Colonic mucosa (tissue), 4 donors: Measurements from ENCODE around the gene TBC1D2. TPM values are rescaled to one million over a fixed set of nuclear protein-coding genes. Genes with fewer than 3 reads are reported as not detected.

ENCODE experiments used
- DNase-seq: peaks from one replicate; pipeline ENCODE4 v3.0.0-alpha.2; 2020
- H3K27ac ChIP-seq: fragments of 200-600 bp; one replicate; pipeline ENCODE4 v1.8.0; 2021
- H3K27me3 ChIP-seq: fragments of 200-600 bp; one replicate; pipeline ENCODE4 v1.8.0; 2021
- H3K36me3 ChIP-seq: fragments of 200-600 bp; one replicate; pipeline ENCODE4 v1.8.0; 2021
- H3K4me1 ChIP-seq: fragments of 200-600 bp; one replicate; pipeline ENCODE4 v1.8.0; 2021; ENCODE audit warnings: mild to moderate bottlenecking
- H3K4me3 ChIP-seq: fragments of 200-600 bp; one replicate; pipeline ENCODE4 v1.8.0; 2021
- H3K9ac ChIP-seq, 2 donors: one replicate each; pipeline ENCODE4 v1.7.0; 2013; ENCODE audit warnings: control low read depth in 2 of 2, low read depth in 2 of 2, low read length in 2 of 2
- H3K9me3 ChIP-seq: fragments of 200-600 bp; one replicate; pipeline ENCODE4 v1.8.0; 2021
- intact Hi-C: fragments of 100-400 bp; cut with DNase I; formaldehyde crosslinking; loops from one replicate; pipeline ENCODE4 v1.14.1; 2022
- total RNA-seq, 2 donors: library from RNA; stranded (reverse); fragmentation: NEBNext Ultra II Directional in 1 of 2; extraction: Animal tissue kit (Norgen Biotek cat#: 25700) in 1 of 2; gene quantifications; one replicate each; pipeline ENCODE4 v1.2.1, GENCODE V29; 2021
- TF ChIP-seq, protein P1 (sequence below): fragments of 200-600 bp; IDR thresholded peaks from one replicate; pipeline ENCODE4 v1.8.0; 2022; ENCODE audit warnings: antibody characterized with exemption, mild to moderate bottlenecking
- donor health status: healthy.
- donor health status: DM: no; HTN: no; CAD: no.
- donor health status: DM: no; HTN: no; CAD: no.

The TBC1D2 gene
- total RNA-seq, 2 donors from 2014 or later = 20.1 to 26.9 TPM

DNA sequence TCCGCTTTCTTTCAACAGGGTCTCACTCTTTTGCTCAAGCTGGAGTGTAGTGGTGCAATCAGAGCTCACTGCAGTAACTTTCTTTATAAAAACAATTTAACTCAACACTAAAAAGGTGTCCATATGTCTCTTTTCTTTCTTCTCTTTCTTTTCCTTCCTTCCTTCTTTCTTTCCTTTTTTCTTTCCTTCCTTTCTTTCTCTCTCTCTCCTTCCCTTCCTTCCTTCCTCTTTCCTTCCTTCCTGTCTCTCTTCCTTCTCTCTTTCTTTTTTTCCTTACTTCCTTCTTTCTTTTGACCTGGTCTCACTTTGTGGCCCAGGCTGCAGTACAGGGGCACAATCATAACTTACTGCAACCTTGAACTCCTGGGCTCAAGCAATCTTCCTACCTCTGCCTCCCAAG is 25.8 kb upstream of the TBC1D2 start:
- DNase-seq = no peak
- intact Hi-C loops = no loop called here
- Histone ChIP-seq H3K27me3 (no peaks in the 10 kb centered on the region), H3K9me3 (no peaks in the 10 kb centered on the region), H3K4me3 (no peak overlapping the region), H3K36me3 (no peaks in the 10 kb centered on the region), H3K9ac (no peak overlapping the region), H3K4me1 (no peaks in the 10 kb centered on the region), H3K27ac (no peak overlapping the region)
- TF ChIP-seq, protein P1, sequence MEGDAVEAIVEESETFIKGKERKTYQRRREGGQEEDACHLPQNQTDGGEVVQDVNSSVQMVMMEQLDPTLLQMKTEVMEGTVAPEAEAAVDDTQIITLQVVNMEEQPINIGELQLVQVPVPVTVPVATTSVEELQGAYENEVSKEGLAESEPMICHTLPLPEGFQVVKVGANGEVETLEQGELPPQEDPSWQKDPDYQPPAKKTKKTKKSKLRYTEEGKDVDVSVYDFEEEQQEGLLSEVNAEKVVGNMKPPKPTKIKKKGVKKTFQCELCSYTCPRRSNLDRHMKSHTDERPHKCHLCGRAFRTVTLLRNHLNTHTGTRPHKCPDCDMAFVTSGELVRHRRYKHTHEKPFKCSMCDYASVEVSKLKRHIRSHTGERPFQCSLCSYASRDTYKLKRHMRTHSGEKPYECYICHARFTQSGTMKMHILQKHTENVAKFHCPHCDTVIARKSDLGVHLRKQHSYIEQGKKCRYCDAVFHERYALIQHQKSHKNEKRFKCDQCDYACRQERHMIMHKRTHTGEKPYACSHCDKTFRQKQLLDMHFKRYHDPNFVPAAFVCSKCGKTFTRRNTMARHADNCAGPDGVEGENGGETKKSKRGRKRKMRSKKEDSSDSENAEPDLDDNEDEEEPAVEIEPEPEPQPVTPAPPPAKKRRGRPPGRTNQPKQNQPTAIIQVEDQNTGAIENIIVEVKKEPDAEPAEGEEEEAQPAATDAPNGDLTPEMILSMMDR = no peak

DNA sequence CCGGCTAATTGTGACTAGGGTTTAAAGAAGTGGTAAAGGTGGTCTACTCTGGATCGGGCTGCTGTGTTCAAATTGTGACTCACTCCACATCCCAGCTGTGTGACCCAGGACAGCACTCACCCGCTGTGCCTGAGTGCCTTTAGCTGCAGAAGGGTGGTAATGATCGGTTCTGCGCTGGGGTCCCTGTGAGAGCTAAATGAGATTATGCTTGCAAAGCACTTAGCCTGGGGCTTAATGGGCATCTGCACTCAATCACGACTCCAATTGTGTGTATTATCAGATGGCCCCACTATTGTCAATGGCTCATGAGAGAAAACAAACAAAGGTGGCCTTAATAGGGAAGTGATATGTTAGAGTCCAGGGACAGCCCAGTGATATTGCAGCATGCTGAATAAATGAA is 25.1 kb upstream of the TBC1D2 start:
- H3K4me1 ChIP-seq = no peaks in the 10 kb centered on the region
- no peaks in the 10 kb centered on the region for H3K36me3 ChIP-seq
- TF ChIP-seq, protein P1 = no peak
- no peaks in the 10 kb centered on the region for H3K9me3 ChIP-seq
- H3K4me3 ChIP-seq = no peak overlapping the region
- intact Hi-C loops = no loop called here
- H3K27ac ChIP-seq = no peak overlapping the region
- H3K27me3 ChIP-seq = no peaks in the 10 kb centered on the region
- H3K9ac ChIP-seq = no peak overlapping the region
- DNase-seq = no peak

DNA sequence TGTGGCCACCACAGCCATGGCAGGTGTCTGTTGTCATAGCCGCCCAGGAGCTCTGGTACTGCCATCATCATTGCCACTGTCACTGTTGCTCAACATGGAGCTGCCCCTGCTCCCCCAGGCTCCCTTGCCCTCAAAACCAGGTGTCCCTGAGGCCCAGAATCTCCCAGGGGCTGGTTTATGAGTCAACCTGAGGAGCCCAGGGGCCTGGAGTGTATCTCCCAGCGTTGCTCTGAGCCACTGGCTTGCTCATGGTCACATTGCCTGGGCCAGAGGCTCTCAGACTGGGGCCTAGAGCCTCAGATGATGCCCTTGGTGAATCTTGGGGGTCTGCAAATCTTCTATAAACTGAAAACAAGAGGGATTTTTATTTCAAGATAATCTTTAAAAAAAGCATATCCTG is 24.7 kb upstream of the TBC1D2 start:
- H3K9ac ChIP-seq = no peak overlapping the region

DNA sequence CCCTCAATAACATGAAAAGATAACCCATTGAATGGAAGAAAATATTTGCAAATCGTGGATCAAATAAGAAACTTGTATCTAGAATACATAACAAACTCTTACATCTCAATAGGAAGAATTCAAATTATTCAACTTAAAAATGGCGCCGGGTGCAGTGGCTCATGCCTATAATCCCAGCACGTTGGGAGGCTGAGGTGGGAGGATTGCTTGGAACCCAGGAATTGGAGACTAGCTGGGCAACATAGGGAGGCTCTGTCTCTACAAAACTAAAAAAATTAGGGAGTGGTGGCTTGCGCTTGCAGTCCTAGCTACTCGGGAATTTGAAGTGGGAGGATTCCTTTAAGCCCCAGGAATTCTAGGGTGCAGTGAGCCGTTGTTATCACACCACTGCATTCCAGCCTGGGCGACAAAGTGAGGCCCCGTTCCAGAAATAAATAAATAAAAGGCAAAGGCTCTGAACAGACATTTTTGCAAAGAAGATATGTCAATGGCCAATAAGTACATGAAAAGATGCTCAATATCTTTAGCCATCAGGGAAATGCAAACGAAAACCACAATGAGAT is 21.5 kb upstream of the TBC1D2 start:
- H3K36me3 ChIP-seq = no peaks in the 10 kb centered on the region
- intact Hi-C loops = no loop called here
- TF ChIP-seq, protein P1 = no peak

More for the DNA sequence above, 24.7 kb upstream of the TBC1D2 start:
- Histone ChIP-seq H3K4me1 (no peaks in the 10 kb centered on the region), H3K9me3 (no peaks in the 10 kb centered on the region), H3K36me3 (no peaks in the 10 kb centered on the region), H3K27ac (no peak overlapping the region), H3K4me3 (no peak overlapping the region), H3K27me3 (no peaks in the 10 kb centered on the region)
- TF ChIP-seq, protein P1 = no peak
- intact Hi-C loops = no loop called here
- DNase-seq = no peak

DNA sequence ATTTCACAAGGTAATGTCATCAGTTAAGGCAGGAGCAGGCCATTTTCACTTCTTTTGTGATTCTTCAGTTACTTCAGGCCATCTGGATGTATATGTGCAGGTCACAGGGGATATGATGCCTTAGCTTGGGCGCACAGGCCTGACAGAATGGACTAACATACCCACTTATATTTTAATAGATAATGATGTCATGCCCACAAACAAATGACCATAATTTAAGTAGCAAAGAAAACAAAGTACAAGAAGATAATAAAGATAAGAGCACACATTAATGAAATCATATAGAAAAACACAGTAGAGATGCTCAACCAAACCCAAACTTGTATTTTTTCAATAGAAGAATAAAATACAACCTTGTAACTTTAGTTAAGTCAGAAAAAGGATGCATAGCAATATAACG is 19.7 kb upstream of the TBC1D2 start:
- Histone ChIP-seq H3K36me3 (no peaks in the 10 kb centered on the region), H3K27ac (no peak overlapping the region), H3K4me3 (no peak overlapping the region), H3K9me3 (no peaks in the 10 kb centered on the region), H3K9ac (no peak overlapping the region), H3K27me3 (no peaks in the 10 kb centered on the region), H3K4me1 (no peaks in the 10 kb centered on the region)
- no peak for DNase-seq
- TF ChIP-seq, protein P1 = no peak
- intact Hi-C loops = no loop called here

More for the DNA sequence above, 21.5 kb upstream of the TBC1D2 start:
- Histone ChIP-seq H3K9ac (no peak overlapping the region), H3K9me3 (no peaks in the 10 kb centered on the region), H3K4me3 (no peak overlapping the region), H3K4me1 (no peaks in the 10 kb centered on the region), H3K27ac (no peak overlapping the region), H3K27me3 (no peaks in the 10 kb centered on the region)
- DNase-seq = no peak
